Frontal cortex (tissue), 4 donors: ENCODE results near the gene GALNT6. TPM values are rescaled to one million over a fixed set of nuclear protein-coding genes. Genes with fewer than 3 reads are reported as not detected.
A peak's percentile ranks its signal among the peaks of the same experiment; 100 is the strongest.
"Not testable (repeated sequence)": the region's sequence is repeated elsewhere in the genome, so short reads cannot be mapped to it uniquely, and the experiment has no call there.

Source experiments
- DNase-seq, 2 donors: peaks; one replicate each; pipeline ENCODE4 v3.0.0; 2012; ENCODE audit warnings: low spot score in 2 of 2
- FAIRE-seq: peaks from 2 replicates; lab custom pipeline; 2012; peaks lifted over from hg19 to GRCh38; lab: Jason Lieb, UNC
- total RNA-seq: library from RNA; depleted of rRNA; stranded (reverse); fragments of >200 nt; gene quantifications from one replicate; pipeline ENCODE4 v1.2.3, GENCODE V29; 2014
- donor health status: control.
- donor health status: control.
- donor health status: control.

GALNT6 gene
- total RNA-seq, 1 donor from 2014 or later, result under 0.01 TPM

DNA sequence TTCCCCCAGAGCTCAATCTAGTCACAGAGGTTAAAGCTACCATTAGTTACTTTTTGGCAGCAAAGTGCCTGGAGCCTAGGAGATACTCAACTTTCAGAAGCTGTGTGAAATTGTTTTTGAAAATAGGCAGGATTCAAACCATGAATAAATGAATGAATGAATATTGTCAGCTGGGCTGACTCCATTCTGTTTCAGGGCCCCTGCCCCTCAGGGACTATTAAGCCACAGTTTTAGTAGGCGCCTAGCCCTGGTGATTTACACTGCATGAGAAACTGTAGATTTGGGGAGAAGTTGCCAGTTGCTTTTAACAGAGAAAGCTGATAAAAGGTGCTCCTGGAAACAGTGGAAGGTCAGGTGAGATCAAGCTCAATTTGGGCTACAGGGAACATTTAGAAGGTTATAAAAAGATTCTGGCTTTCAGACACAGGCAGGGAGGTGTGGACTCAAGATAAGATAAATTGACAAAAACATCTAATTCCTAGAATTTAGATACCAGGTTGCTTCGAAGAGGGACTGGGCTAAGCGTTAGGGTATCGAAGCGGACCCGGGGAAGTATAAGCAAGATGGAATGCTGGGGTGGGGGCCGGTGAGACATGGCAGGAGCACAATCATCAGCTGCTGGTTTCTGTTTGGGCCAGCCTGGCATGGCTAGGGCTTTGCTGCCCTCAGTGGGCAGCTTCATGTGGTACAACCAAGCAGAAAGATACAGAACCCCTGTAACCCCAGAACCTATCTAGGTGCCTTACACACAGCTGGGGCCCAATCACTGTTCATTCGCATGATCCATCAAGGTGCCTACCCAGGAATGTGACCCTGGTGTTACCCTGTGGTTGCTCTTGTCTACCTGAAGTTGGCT lies 29.8 kb downstream of the GALNT6 start:
- DNase-seq (no peak), FAIRE-seq (no peak)

DNA sequence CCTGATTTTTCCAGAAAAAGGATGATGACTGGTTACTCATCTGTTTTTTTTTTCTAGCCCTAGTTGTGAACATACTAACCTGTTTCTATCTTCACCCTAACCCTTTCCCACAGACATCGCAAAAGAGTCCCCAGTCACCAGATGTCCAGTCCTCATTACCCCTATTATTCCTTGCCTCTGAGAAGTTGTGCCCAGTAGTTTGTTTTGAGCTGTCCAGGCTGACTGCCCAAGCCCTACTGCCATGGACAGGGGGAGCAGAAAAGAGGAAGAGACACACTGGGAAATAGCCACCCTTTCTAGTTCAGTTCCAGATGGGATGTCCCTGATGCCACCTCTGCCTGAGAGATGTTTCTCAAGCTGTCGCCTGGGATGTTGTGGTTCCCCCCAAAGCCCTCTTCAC lies 30.9 kb downstream of the GALNT6 start:
- FAIRE-seq (no peak), DNase-seq (no peak)

DNA sequence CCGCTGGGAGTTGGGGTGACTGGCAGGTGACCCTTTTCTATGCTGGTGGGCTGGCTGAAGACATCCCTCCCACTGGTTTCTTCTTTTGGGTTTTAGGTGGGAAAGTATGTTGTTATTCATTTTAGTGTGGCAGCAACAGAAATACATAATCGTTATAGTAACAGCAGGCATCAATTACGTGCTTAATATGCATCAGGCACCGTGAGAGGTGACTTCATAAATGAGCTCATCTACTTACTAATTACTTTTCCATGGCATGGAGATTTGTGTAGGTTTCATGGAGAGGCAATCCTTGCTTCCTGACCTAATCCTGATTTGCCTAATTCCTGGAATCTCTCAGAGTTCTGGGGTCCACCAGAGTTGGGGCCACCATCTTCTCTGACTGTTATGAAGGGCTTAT lies 31.4 kb downstream of the GALNT6 start:
- DNase-seq, result no peak

DNA sequence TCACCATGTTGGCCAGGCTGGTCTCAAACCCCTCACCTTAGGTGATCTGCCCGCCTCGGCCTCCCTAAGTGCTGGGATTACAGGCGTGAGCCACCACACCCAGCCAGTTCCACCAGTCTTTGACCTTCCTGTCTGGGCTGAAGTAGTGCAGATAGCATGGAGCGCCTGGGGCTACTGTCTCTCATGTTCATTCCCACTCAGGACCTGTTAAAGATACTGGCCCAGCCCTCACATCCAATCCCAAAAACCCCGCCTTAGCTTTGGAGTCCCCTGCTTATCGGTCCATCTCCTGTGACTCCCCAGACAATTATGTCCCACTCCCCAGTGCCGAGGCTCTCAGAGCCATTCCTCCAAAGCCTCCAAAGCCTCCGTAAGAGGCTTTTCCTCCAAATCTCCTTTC lies 32.7 kb downstream of the GALNT6 start:
- no peak for FAIRE-seq

More for the DNA sequence above, 31.4 kb downstream of the GALNT6 start:
- no peak for FAIRE-seq

DNA sequence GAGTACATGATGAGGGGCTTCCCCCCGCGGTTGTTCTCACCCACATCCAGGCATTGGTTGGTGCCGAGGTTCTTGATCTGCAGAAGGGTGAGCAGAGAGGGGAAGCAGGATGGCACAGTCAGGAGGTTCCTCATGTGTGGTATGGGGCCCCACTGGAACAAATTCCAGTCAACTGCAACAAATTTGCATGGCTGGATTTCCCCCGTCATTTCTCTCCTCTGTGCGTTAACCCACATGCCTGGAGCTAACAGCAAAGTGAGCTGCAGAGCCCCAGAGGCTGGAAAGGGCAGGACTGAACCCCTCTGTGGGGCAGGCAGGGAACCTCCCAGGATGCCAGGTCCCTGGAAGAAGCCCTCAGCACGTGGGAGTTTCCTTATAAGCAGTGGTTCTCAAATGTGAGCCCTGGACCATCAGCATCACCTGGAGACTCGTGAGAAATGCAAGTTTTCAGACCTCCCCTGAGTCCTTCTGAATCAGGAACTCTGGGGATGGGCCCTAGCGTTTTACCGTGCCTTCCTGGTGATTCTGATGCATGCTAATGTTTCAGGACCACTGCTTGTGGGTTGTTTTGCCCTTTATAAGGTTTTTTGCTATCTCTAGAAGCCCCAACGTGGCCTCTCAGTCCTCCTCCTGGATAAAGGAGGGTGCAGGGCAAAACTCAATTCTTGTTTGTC lies 33.7 kb downstream of the GALNT6 start:
- DNase-seq, result no peak
- no peak for FAIRE-seq

More for the DNA sequence above, 32.7 kb downstream of the GALNT6 start:
- DNase-seq, result no peak

DNA sequence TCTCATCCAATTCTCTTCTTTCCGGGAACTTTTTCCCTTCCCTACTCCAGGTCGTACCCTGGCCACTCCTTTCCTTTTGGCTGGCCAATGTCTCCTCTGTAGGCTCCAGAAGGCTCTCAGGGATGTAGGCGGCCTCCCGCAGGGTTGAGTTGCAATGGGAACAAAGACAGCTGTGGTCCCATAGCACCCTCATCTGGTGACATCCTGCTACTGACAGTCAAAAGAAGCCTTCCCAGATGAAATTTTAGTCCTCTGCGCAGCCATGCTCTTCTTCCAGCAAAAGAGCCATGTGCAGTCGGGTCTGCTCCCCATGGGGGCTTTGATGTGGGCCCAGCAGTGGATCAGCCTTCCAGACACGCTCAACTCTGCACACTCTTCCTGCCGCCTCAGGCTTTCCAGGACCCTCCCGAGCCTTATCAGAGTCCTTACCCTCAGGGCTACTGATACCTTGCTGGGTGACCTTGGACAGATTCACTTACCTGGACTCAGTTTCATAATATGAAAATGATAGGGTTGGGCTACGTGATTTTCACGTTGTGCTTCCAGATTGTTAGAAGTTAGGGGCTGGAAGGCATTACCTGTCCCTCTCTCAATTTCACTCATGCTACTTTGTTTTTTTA lies 39.2 kb downstream of the GALNT6 start:
- FAIRE-seq (no peak), DNase-seq (peak in 1 of 2 donors; percentile 44)

DNA sequence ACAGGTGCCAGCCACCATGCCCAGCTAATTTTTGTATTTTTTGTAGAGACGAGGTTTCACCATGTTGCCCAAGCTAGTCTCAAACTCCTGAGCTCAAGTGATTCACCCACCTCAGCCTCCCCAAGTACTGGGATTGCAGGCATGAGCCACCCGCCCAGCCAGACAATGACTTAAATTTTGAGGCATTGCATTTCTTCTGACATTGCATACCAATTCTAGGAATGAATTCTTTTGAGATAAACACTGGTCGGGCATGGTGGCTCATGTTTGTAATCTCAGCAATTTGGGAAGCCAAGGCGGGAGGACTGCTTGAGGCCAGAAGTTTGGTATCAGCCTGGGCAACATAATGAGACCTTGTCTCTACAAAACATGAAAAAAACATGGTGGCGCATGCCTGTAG lies 42.2 kb downstream of the GALNT6 start:
- DNase-seq (no peak), FAIRE-seq (no peak)

DNA sequence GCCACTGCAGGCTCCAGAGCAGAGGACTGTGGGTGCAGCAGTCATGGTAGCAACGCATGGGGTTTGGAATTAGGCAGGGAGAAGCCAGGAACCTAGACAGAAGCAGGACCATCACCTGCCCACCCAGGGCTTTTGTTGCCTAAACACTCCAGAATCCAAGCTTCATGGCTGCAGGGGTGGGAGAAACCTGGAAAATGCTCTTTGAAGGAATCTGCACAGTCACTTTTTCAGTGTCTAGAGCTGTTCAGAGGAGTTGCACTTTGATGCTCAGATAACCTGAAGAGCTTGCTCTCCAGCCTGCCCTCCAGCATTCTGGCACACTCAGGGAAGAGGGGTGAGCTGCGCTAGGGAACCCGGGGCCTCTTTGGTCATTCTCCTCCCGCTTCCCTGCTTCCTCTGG lies 43.1 kb downstream of the GALNT6 start:
- FAIRE-seq (no peak), DNase-seq (no peak)

DNA sequence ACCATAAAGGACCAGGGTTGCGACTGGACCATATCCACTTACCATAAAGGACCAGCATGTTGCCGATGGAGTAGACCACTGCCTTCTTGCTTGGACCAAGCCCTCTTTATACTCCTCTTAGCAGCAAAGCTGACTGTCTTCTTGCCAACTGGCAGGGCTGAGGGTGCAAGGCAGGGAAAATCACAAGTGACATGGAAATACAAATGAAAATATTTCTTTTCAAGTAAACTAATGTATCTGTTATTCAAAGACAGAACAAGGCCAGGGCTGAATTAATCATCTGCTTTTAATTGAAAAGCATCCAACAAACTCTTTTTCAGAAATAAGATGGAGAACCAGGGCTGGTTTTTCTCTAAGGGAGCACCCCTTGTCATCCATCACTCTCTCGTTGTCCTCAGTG lies 44.6 kb downstream of the GALNT6 start, which contains the start of gene CELA1:
Gene CELA1, minus strand, starts transcription at position 99 of the 400 bp plus-strand sequence. Its CDS starts 41 bp downstream, at position 58.
- DNase-seq, result no peak
- no peak for FAIRE-seq

DNA sequence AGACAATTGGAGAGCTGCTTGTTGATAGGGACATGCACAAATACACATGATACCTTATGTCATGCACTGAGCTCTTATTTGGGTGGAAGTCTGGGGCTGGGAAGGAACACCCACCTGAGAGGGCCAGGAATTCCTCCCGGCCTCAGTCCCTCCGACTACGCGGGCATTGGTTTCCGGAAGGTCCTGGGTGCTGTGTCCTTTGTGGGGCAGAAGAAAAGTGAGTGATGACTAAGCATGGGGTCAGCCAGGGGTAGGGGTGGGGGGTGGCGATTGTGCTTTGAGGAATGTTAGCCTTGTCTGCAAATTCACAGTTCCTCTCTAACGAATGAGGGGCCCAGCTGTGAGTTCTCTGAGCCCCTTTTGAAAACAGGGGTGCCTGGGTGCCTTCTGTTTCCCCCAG lies 45.5 kb downstream of the GALNT6 start:
- FAIRE-seq (no peak), DNase-seq (no peak)

DNA sequence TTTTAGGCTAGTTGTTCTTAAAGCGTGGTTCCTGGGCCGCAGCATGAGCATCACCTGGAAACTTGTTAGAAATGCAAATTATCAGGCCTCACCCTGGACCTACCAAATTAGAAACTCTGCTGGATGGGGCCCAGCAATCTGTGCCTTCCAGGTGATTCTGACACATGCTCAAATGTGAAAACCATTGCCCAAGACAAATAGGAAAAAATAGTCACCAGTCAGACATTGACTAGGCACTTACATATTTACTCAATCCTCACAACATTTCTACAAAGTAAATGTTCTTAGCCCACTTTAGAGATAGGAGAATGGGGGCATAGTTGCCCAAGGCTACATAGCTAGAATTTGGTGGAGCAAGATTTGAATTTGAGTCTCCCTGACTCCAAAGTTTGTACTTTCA lies 48.0 kb downstream of the GALNT6 start:
- FAIRE-seq (no peak), DNase-seq (no peak)

DNA sequence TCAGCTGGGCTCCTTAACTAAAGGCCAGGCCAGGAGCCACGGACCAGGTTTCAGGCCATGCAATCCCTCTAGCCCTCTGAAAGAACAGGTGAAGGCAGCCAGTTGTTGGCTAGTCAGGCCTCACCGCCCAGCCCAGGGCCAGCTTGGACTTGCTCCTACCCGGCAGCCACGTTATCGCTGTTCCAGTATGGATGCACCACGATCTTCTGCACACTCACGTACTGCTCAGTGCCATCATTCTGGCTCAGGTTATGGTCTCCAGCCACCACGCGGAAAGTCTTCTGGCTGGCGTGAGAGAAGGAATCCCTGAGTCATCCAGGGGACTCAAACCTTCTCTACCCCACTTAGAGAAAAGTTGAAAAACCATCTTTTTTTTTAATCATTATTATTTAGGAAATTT lies 48.8 kb downstream of the GALNT6 start:
- DNase-seq (no peak), FAIRE-seq (no peak)

DNA sequence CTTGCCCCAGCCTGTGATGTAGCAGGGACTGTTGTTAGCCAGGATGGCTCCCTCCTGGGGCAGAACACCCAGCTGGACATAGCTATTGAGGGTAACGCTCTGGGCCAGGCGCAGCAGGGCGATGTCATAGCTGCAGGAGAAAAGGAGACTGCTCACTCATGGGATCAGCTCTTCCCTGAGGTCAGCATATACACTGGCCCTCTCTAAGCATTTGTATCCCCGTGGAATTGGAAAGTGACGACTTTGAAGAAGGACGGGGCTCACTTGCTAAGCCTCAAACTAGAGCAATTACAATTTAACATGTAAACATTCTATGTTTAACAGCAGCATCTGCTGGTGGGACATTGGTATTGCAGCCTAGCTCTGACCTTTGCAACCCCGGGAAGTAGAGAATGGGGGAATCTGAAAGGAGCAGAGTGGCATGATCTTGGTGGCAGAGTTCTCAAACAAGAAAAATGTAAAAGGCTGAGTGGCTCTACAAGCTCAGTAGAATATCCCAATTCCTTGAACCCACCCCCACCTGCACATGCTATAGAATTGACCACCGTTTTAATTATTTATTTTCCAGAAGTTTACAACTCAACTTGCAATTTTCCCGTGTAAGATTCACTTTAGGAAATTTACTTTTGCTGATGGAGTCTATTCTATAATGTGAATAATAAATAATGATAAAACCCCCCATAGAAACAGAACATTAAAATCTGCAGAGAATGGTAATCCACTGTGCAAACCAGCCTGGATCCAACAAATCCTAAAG lies 49.8 kb downstream of the GALNT6 start:
- no peak for FAIRE-seq
- DNase-seq, result peak; percentile 59 to 71

DNA sequence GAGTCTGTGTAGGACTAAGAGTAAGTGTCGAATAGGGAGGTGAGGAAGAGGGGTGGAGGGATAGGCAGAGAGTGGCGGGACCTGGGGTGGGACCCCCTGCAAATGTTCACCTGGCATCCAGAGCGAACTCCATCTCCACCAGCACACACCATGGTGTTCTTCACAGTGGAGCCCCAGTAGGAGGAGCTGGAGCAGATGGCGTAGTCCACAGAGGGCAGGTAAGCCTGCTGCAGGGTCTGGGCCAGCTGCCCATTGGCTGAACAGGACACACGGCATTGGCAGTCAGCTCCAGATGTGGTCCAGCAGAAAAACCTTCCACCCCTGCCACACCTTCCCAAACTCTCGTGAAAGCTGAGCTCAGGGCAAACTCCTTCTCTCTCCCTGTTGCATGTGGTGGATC lies 51.5 kb downstream of the GALNT6 start:
- no peak for DNase-seq
- no peak for FAIRE-seq

DNA sequence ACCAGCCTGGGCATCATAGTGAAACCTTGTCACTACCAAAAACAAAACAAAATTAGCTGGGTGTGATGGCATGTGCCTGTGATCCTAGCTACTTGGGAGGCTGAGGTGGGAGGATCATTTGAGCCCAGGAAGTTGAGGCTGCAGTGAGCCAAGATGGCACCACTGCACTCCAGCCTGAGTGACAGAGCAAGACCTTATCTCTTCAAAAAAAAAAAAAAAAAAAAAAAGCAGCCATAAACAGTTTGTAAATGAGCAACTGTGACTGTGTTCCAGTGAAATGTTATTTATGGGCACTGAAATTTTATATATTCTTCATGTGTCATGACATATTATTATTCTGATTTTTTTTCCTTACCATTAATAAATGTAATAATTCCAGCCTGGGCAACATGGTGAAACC lies 53.9 kb downstream of the GALNT6 start:
- DNase-seq, FAIRE-seq: not testable (repeated sequence)

DNA sequence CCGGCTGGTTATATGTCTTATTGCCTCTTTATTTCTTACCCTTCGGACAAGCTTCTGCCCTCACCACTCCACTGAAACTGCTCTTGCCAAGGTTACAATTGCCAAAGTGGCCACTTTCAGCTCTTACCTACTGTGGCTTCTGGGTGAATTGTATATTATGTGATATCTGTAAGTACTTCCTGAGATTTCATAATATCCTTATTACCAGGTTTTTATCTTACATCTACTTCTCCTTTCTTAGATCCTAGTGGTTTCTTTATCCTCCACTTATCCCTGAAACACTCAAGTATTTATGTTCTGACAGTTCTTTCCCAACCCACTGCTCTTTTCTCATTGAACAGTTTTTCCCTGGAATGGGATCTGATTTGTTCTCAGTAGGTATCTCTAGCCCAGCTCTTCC lies 55.3 kb downstream of the GALNT6 start:
- FAIRE-seq (no peak), DNase-seq (no peak)

DNA sequence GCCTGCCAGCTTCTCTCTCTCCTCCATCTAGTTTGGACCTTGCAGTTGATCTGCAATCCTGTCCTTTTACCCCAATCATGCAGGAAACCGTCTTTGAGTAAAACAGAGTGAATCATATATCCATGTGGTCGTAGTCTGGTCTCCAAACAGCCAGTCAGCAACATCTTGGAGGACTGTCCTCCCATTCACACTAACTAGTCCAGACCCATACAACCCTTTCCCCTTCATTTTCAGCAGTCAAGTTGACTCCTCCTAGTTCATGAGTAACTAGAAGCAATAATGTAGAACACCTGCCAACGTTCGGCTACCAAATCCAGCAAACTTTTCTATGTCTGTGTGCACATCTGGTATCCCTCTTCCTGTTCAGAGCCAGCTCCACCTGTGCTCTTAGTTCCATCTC lies 56.4 kb downstream of the GALNT6 start:
- no peak for FAIRE-seq
- no peak for DNase-seq

DNA sequence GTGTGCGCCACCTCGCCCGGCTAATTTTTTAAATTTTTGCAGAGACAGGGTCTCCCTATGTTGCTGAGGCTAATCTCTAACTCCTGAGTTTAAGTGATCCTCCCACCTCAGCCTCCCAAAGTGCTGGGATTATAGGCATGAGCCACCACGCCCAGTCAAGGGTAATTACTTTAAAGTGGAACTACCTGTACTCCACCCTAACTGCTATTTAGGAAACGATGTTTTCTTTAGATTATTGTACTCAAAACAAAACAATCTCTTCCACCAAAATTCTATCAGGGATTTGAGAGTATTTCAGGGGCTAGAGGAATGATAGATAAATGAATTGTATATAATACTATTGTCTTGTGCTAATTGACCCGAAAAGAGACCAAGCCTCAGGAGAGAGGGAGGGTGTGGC lies 57.7 kb downstream of the GALNT6 start:
- no peak for FAIRE-seq

DNA sequence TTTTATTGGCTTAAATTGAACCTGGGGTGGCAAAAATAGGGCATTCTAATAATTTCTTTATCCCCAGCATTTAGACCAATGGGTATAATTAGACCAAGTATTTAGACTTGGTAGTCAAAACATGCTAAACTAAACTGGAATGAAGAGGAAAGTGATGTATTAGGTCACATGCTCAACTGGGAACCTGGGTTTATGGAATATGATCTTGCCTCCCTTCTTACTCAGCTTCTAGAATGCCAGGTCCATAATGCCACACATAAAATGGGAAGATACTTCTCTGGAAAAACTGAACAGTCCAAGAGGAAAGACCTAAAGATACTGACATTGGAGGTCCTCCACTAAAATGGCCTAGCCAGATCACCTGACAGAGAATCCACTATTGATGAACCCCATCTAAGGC lies 61.0 kb downstream of the GALNT6 start:
- no peak for FAIRE-seq
- no peak for DNase-seq

More for the DNA sequence above, 57.7 kb downstream of the GALNT6 start:
- DNase-seq, result no peak

DNA sequence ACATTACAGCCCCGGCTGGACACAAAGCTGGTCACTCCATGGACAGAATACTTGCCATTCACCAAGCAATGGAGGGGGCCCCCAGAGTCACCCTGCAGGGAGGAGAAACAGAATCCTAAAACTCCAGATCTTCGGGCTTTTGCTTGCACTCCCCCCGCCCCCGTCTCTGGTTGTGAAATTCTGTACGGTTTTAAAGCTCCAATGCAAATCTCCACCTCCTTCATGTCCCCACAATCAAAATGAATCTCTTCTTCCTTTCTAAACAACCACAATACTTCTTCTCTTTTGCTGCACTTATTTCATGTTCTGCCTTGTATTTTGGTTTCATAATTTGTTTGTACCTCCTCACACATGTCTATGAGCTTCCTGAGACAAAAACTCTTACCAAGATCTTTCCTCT lies 61.5 kb downstream of the GALNT6 start:
- FAIRE-seq, result no peak

More for the DNA sequence above, 61.5 kb downstream of the GALNT6 start:
- DNase-seq, result no peak
